Esophagus squamous epithelium (tissue), 4 donors: ENCODE measurements around the gene ACSF3.

Experiments
- CTCF ChIP-seq, 6 experiments: fragments of 450-650 bp in 4 of 6; fragments of 200-600 bp in 2 of 6; sonication (generic) in 2 of 6; IDR thresholded peaks; one replicate each; pipeline ENCODE4 v1.5.1; 2016 to 2019; ENCODE audit warnings: antibody characterized with exemption in 6 of 6, mild to moderate bottlenecking in 4 of 6, moderate library complexity in 4 of 6
- POLR2A ChIP-seq, 4 donors: fragments of 450-650 bp; IDR thresholded peaks; one replicate each; pipeline ENCODE4 v1.6.1; 2017; ENCODE audit warnings: antibody characterized with exemption in 4 of 4, mild to moderate bottlenecking in 4 of 4, moderate library complexity in 3 of 4

GRCh38 chr16:89072548-89073130, 21.0 kb upstream of the ACSF3 start:
- no peak for TF ChIP-seq CTCF (IDR thresholded peaks at IDR 0.05)
- TF ChIP-seq POLR2A (IDR thresholded peaks at IDR 0.05): no peak
